ENCODE results near the gene SMARCA2.

The SMARCA2 gene

GRCh38 chr9:2043243-2043642 is 28.1 kb downstream of the SMARCA2 start:
- DNase-seq: no peak

- no peak for DNase-seq
These were observed 28.8 kb downstream of the SMARCA2 start for GRCh38 chr9:2043881-2044462.

- DNase-seq: no peak
These were observed 32.1 kb downstream of the SMARCA2 start for GRCh38 chr9:2047144-2047671.

- DNase-seq: no peak
These were observed 32.8 kb downstream of the SMARCA2 start for GRCh38 chr9:2047916-2048315.

- no peak for DNase-seq
These were observed 35.1 kb downstream of the SMARCA2 start for GRCh38 chr9:2050236-2050635.

DNA sequence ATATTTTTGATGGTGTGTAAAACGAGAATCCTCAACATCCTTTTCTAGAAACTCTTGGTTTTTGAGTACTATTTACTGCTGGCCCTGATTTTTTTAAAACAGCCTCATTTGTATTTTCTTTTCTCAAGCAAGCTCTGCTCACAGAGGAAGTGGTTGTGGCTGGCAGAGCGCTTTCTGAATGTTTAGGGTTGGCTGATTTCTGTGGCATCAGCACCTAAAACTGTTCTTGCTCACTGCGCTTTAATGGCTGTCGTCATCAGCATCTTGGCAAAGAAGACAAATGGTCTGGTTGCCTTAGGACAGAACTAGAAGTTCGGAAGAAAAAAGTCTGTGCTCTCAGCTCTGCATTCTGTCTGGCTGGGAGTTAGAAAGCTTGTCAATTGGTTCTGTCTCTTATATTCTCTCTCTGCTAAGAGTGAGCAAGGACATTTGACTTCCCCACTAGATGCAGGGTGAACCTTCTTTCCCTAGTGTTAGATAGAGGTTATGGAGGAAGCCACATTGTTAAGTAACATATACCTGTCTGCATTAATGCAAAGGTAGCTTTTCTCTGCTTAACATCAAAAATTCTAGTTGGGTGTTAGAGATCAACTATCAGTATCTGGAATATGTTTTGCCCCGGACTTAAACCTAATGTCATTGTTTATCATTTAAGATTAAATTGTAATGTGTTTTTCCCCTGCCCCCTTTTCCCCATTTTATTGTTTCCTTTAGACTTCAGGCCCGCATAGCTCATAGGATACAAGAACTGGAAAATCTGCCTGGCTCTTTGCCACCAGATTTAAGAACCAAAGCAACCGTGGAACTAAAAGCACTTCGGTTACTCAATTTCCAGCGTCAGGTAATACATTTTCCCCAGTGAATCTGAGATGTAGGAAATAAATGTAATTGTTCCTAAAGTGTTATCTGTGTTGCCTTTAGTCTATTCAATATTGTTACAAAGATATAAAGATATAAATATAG is 39.0 kb downstream of the SMARCA2 start:
- DNase-seq: peak; percentile 64 to 74

DNA sequence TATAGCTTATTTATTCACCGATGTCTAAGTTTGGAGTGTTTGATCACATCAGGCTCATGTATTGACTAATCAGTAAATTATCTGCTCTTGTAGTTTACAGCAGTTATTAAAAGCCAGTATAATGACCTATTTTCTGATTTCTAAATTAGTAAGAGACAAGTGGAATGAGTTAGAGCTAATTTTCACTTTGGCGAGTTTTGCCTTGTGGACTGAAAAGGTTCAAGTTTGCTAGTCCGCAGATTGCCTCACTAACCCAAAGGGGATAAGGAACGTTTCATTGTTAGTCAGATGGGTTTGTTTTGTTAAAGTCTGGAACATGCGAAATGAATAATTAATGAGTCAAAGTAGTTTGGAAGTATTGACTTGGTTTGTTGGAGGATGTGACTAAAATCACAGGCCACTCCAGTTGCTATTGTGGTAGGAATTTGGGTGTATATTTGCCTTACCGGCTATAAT is 40.1 kb downstream of the SMARCA2 start:
- DNase-seq: no peak

GRCh38 chr9:2059274-2059929 is 44.3 kb downstream of the SMARCA2 start:
- no peak for DNase-seq

DNA sequence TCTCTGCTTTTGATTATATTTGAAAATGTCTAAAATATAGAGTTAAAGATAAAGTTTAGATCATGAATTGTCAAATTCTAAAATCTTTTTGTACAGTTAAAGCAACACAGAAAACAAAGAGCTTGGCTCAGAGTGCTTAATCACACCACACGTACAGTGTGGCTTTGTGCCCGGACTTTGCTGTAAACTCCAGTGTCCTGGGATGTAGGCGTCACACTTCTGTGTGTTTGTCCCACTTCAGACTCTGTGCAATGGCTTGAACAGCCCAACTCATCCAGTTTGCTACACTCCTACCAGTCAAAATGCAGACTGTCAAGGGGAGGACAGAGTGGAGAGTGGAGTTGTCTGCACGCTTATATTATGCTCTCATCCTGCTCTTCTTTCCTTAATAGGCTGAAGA is 45.3 kb downstream of the SMARCA2 start:
- no peak for DNase-seq

- no peak for DNase-seq
These were observed 50.6 kb downstream of the SMARCA2 start for GRCh38 chr9:2065704-2066103.

DNA sequence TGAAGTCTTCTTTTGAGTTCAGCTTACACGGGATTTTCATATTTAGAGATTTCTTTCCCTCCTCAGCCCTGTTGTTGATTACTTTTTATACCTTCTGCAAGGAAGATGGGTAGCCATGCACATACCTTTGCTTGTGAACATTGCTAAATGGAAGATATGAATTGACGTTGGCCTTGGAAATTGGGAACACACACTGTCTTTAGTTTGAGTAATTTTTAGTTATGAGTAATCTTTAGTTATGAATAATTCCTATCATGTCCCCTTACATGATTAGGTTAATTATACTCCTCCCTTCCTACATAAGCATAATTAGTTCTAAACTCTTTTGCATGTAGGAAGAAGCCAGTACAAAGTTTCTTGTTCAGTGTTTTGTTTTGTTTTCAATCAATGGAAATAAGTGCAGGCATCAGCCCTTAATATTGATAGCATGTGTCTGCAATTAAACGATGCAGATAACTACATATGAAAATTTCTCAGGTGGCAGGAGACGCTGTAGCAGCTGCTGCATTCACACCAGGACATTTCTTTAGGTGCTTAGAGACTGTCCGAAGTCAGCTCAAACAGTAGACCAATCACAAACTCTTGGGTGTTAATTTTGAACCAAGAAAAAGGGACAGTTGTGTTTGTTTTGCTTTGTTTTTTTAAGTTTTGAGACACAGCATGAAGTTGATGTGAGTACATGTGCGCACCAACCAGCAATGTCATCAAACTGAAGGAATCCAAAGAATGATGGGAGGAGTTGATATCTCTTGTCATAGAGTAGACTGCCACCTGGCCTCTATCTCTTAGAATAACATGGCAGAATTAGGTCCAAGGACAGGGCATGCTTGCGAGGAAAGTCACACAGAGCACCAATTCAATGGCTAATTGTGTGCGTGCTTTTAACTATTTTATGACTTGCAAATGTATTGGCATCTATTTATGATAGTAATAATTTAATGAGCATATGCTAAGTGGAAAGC is 51.4 kb downstream of the SMARCA2 start:
- DNase-seq: no peak

DNA sequence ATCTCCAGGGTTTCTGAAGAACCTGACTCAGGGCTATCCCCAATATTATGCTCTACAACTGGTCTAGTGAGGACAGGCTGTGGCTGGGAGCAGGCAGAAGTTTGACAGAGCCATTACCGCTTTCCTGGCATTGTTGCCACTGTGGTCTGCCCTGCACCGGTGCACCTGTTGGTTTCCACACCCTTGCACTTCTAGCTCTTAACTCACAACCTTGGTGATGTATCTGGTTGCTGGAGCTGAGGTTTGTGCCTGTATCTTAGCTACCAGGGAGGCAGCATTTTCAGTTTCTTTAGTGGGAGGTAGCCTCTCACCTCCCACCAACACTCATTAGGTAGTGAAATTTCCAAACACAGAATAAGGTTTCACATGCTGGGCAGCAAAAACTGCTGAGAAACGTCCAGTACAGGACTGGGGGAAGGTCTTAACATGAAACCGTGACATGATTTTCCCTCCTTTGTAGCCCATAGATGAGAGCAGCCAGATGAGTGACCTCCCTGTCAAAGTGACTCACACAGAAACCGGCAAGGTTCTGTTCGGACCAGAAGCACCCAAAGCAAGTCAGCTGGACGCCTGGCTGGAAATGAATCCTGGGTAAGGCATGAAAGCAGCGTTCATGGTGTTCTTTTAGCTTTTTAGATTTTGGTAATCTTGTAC is 57.7 kb downstream of the SMARCA2 start:
- DNase-seq: peak in 1 of 2 experiments; percentile 38

- DNase-seq: no peak
These were observed 67.6 kb downstream of the SMARCA2 start for GRCh38 chr9:2082772-2083171.

GRCh38 chr9:2083479-2083878 is 68.3 kb downstream of the SMARCA2 start:
- peak in 1 of 2 experiments; percentile 22 for DNase-seq

DNA sequence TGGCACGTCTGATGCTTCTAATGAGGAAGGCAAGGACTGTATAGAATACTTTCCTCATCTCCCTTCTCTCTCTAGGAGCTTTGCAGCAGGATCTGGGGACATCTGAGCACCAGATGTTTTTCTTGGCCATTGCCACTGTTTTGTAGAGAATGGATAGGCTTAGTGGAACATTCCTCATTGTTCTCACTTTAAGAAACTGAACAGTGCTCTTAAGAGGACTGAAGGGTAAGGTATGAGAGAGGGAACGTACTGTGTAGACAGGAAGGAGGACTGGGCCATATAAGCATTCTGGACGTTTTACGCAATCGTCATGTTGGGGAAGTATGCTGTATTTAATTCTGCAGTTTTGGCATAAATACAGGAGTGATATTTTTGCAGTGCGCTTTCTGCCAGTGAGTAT is 70.6 kb downstream of the SMARCA2 start:
- DNase-seq: no peak

DNA sequence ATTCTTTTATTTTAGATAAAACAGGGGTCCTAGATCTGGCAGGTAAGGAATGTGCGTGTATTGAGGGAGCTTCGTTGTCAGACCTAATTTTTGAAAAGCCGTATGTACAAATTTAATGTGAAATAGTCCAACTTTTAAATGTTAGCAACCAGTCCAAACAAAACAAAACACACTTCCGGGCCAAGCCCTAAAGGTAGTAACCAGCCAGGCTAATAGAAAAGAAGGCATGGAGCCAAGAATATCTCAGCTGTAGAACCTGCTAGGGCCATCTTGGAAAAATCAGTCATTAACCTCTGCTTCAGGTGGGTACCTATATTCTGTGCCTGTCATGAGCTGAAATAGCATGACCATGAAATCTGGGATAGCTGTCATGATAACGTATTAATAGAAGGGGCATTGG is 71.0 kb downstream of the SMARCA2 start:
- no peak for DNase-seq

- no peak for DNase-seq
These were observed 71.8 kb downstream of the SMARCA2 start for GRCh38 chr9:2086971-2087370.

- no peak for DNase-seq
These were observed 72.6 kb downstream of the SMARCA2 start for GRCh38 chr9:2087500-2088313.

DNA sequence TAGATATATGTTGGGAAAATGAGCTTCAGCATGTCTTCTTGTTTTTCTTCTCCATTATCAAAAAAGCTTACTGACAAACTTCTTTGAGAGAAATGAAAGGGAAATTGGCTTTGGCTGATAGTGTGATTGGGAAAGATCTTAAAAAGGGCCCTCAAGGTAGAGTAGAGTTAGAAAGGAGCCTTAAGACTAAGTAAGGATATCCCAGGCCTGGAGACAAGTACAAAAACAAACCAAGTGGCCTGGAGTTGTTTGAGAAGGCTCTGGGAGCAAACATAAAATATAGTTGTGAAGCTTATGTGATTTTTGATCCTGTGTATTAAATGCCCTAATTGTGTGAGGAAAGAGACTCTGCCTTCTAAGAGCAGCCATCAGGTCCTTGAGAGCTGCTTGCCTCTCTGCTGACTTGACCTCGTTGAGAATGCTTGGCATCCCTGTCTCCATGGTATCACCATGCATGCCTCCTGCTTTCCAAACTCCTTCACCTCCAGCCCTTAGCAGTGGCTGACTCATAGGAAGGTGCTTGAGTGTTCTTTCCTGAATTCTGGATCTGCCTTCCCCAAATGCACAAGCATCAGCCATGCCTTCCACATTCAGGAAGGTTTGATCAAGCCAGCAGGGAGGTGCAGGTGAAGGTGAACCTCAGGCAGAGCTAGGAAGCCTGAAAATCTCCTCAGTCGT is 78.9 kb downstream of the SMARCA2 start:
- DNase-seq: no peak

- no peak for DNase-seq
These were observed 81.3 kb downstream of the SMARCA2 start for GRCh38 chr9:2096376-2096970.

Data from activated T-cell treated with anti-CD3 and anti-CD28 coated beads, Interleukin-2, amount 50 U/mL, for 48 hours (primary cell).